ENCODE measurements around the gene REST.

- TF ChIP-seq CTCF (IDR thresholded peaks at IDR 0.05) (no peak), POLR2A (IDR thresholded peaks at IDR 0.05) (no peak)
These were observed 65.1 kb downstream of the REST start for GRCh38 chr4:56972809-56973208.
